ENCODE results near the gene PDCD5.
"Not testable (repeated sequence)": the region's sequence is repeated elsewhere in the genome, so short reads cannot be mapped to it uniquely, and the experiment has no call there.

PDCD5 gene

DNA sequence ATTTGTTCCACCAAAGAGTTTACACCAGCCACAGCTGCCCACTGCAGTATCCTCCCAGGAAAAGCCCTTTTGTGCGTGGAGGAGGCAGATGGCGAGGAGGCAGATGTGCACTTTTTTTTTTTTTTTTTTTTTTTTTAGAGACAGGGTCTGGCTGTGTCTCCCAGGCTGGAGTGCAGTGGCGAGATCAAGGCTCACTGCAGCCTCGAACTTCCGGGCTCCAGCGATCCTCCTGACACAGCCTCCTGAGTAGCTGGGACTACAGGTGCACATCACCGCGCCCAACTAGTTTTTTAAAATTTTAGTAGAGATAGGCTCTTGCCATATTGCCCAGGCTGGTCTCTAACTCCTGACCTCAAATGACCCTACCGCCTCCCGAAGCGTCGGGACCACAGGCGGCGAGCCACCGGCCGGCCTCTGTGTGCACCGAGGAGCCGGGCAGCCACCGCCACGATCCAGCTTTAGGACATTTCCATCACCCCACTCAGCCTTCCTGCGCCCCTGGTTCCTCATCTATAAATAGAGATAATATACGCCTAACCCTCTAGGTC lies 563 bp upstream of the PDCD5 start:
- Histone ChIP-seq H3K14ac (ENCODE audit: low read length in 2 of 2) (peak overlapping the region in 1 of 2 experiments; percentile 18), H3K4ac (ENCODE audit: low read depth in 1 of 2, low read length in 2 of 2) (peak overlapping the region in 1 of 2 experiments; percentile 50)
- 24% methylated on average over 20 of the region's 22 CpGs for WGBS

DNA sequence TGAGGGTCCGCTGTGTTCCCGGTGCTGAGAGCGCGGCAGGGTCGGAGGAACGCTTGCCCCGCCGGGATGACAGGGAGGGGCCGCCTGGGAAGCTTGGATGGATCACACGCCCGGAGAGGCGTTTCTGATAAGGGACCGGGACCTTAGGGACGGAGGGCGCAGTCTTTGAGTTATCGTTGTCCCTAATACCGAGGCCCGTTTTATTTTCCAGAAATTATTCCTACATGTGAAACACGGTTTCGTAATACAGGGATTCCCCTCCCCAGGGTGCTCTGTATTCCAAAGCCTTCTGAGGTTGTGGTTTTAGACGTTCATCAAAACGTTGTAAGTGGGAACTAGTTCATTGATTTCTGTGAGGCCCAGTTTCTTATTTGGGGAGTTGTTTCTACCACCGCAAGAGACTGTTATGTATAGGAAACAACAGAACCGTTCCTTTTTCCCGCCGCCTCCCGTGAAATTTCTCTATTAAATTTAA lies 752 bp downstream of the PDCD5 start:
- H3K23ac ChIP-seq (ENCODE audit: low read length in 2 of 2), result peak overlapping the region in 1 of 2 experiments; percentile 96
- no peaks in the 10 kb centered on the region for H3K27me3 ChIP-seq (ENCODE audit: control insufficient read depth in 1 of 2, insufficient read depth in 1 of 2, low read length in 2 of 2)
- peak overlapping the region; percentile 71 to 93 for H3K4ac ChIP-seq (ENCODE audit: low read depth in 1 of 2, low read length in 2 of 2)
- H3K79me1 ChIP-seq (replicated peaks; ENCODE audit: low read length, poor library complexity, severe bottlenecking), result peaks cover 27% of the 10 kb centered on the region
- H3K9me3 ChIP-seq (ENCODE audit: control insufficient read depth, low read length), result no peaks in the 10 kb centered on the region
- H2BK12ac ChIP-seq (ENCODE audit: low read length in 2 of 2), result no peak overlapping the region
- H4K8ac ChIP-seq (ENCODE audit: low read length), result no peak overlapping the region
- H3K4me2 ChIP-seq (ENCODE audit: low read length, poor library complexity, severe bottlenecking), result peak overlapping the region; percentile 62
- H2BK15ac ChIP-seq (ENCODE audit: low read depth, poor library complexity, severe bottlenecking), result no peak overlapping the region
- 12% methylated on average over 18 of the region's 27 CpGs for WGBS
- peaks cover 3% of the 10 kb centered on the region for H3K4me1 ChIP-seq (ENCODE audit: control insufficient read depth, insufficient read depth, low read depth, low read length)
- H4K91ac ChIP-seq (ENCODE audit: low read length), result no peak overlapping the region
- peak overlapping the region; percentile 96 to 97 for H3K4me3 ChIP-seq (ENCODE audit: insufficient read depth in 1 of 2, low read depth in 1 of 2, low read length in 2 of 2)
- no peak overlapping the region for H2BK120ac ChIP-seq (ENCODE audit: low read depth, low read length)
- peak overlapping the region; percentile 94 for H3K9ac ChIP-seq (ENCODE audit: low read length)
- peak overlapping the region in 1 of 2 experiments; percentile 97 for H3K14ac ChIP-seq (ENCODE audit: low read length in 2 of 2)
- peak; percentile 87 for DNase-seq
- H3K36me3 ChIP-seq (ENCODE audit: control insufficient read depth in 1 of 2, insufficient read depth in 2 of 2, low read depth in 1 of 2, low read length in 2 of 2), result peaks cover 12 to 42% of the 10 kb centered on the region in 2 experiments
- H2BK5ac ChIP-seq (ENCODE audit: low read depth, low read length, poor library complexity, severe bottlenecking), result no peak overlapping the region
- H2AFZ ChIP-seq (ENCODE audit: low read depth, low read length), result peak overlapping the region; percentile 29
- H3K27ac ChIP-seq (ENCODE audit: low read length, poor library complexity, severe bottlenecking), result peak overlapping the region; percentile 3
- no peak overlapping the region for H2AK5ac ChIP-seq (ENCODE audit: low read length, severe bottlenecking)
- H3K18ac ChIP-seq (ENCODE audit: low read depth in 1 of 2, low read length in 2 of 2), result peak overlapping the region; percentile 92 to 97

More for the DNA sequence above, 563 bp upstream of the PDCD5 start:
- Histone ChIP-seq H3K9ac (ENCODE audit: low read length) (peak overlapping the region; percentile 81), H3K79me1 (replicated peaks; ENCODE audit: low read length, poor library complexity, severe bottlenecking) (peaks cover 24% of the 10 kb centered on the region), H2BK120ac (ENCODE audit: low read depth, low read length) (no peak overlapping the region), H3K4me2 (ENCODE audit: low read length, poor library complexity, severe bottlenecking) (peak overlapping the region; percentile 79), H2BK5ac (ENCODE audit: low read depth, low read length, poor library complexity, severe bottlenecking) (no peak overlapping the region), H4K8ac (ENCODE audit: low read length) (peak overlapping the region; percentile 29), H2AFZ (ENCODE audit: low read depth, low read length) (no peak overlapping the region), H3K4me3 (ENCODE audit: insufficient read depth in 1 of 2, low read depth in 1 of 2, low read length in 2 of 2) (peak overlapping the region; percentile 53 to 96), H3K4me1 (ENCODE audit: control insufficient read depth, insufficient read depth, low read depth, low read length) (peaks cover 3% of the 10 kb centered on the region), H2BK15ac (ENCODE audit: low read depth, poor library complexity, severe bottlenecking) (no peak overlapping the region), H2BK12ac (ENCODE audit: low read length in 2 of 2) (no peak overlapping the region), H3K18ac (ENCODE audit: low read depth in 1 of 2, low read length in 2 of 2) (peak overlapping the region in 1 of 2 experiments; percentile 11), H3K27me3 (ENCODE audit: control insufficient read depth in 1 of 2, insufficient read depth in 1 of 2, low read length in 2 of 2) (no peaks in the 10 kb centered on the region), H3K23ac (ENCODE audit: low read length in 2 of 2) (no peak overlapping the region), H3K36me3 (ENCODE audit: control insufficient read depth in 1 of 2, insufficient read depth in 2 of 2, low read depth in 1 of 2, low read length in 2 of 2) (peaks cover 7 to 29% of the 10 kb centered on the region in 2 experiments), H4K91ac (ENCODE audit: low read length) (no peak overlapping the region), H3K27ac (ENCODE audit: low read length, poor library complexity, severe bottlenecking) (no peak overlapping the region), H2AK5ac (ENCODE audit: low read length, severe bottlenecking) (no peak overlapping the region), H3K9me3 (ENCODE audit: control insufficient read depth, low read length) (no peaks in the 10 kb centered on the region)
- peak; percentile 6 for DNase-seq

DNA sequence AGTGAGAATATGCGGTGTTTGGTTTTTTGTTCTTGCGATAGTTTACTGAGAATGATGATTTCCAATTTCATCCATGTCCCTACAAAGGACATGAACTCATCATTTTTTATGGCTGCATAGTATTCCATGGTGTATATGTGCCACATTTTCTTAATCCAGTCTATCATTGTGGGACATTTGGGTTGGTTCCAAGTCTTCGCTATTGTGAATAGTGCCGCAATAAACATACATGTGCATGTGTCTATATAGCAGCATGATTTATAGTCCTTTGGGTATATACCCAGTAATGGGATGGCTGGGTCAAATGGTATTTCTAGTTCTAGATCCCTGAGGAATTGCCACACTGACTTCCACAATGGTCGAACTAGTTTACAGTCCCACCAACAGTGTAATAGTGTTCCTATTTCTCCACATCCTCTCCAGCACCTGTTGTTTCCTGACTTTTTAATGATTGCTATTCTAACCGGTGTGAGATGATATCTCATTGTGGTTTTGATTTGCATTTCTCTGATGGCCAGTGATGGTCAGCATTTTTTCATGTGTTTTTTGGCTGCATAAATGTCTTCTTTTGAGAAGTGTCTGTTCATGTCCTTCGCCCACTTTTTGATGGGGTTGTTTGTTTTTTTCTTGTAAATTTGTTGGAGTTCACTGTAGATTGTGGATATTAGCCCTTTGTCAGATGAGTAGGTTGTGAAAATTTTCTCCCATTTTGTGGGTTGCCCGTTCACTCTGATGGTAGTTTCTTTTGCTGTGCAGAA lies 6.9 kb downstream of the PDCD5 start:
- H2AFZ ChIP-seq (ENCODE audit: low read depth, low read length); H3K14ac ChIP-seq (ENCODE audit: low read length in 2 of 2); H4K8ac ChIP-seq (ENCODE audit: low read length); H3K9me3 ChIP-seq (ENCODE audit: control insufficient read depth, low read length); H3K4me1 ChIP-seq (ENCODE audit: control insufficient read depth, insufficient read depth, low read depth, low read length); H4K91ac ChIP-seq (ENCODE audit: low read length); H3K4me2 ChIP-seq (ENCODE audit: low read length, poor library complexity, severe bottlenecking); H3K18ac ChIP-seq (ENCODE audit: low read depth in 1 of 2, low read length in 2 of 2); DNase-seq; H2BK5ac ChIP-seq (ENCODE audit: low read depth, low read length, poor library complexity, severe bottlenecking); H3K4me3 ChIP-seq (ENCODE audit: insufficient read depth in 1 of 2, low read depth in 1 of 2, low read length in 2 of 2); H3K27me3 ChIP-seq (ENCODE audit: control insufficient read depth in 1 of 2, insufficient read depth in 1 of 2, low read length in 2 of 2); H3K9ac ChIP-seq (ENCODE audit: low read length); H2AK5ac ChIP-seq (ENCODE audit: low read length, severe bottlenecking); H3K23ac ChIP-seq (ENCODE audit: low read length in 2 of 2); H2BK12ac ChIP-seq (ENCODE audit: low read length in 2 of 2); H2BK15ac ChIP-seq (ENCODE audit: low read depth, poor library complexity, severe bottlenecking); H3K27ac ChIP-seq (ENCODE audit: low read length, poor library complexity, severe bottlenecking); H2BK120ac ChIP-seq (ENCODE audit: low read depth, low read length); H3K4ac ChIP-seq (ENCODE audit: low read depth in 1 of 2, low read length in 2 of 2): not testable (repeated sequence)
- peaks cover 21% of the 10 kb centered on the region for H3K79me1 ChIP-seq (replicated peaks; ENCODE audit: low read length, poor library complexity, severe bottlenecking)
- WGBS, result no CpG with 5 or more reads among the region's 8 CpGs
- peaks cover 16 to 44% of the 10 kb centered on the region in 2 experiments for H3K36me3 ChIP-seq (ENCODE audit: control insufficient read depth in 1 of 2, insufficient read depth in 2 of 2, low read depth in 1 of 2, low read length in 2 of 2)

DNA sequence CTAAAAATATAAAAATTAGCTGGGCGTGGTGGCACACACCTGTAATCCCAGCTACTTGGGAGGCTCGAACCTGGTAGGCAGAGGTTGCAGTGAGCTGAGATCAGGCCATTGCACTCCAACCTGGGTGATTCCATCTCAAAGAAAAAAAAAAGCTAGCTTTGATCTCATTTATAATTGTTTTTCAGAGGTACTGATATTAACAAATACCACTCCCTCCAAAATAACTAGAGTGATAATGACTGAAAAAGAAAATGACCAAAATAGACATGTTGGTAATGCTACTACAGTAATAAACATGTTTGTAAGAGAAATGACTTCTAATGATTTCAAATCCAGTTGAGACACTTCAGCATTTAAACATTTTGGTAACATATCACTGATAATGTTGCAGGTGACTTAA lies 13.0 kb downstream of the PDCD5 start:
- Histone ChIP-seq H3K9me3 (ENCODE audit: control insufficient read depth, low read length) (no peaks in the 10 kb centered on the region), H2AFZ (ENCODE audit: low read depth, low read length) (no peak overlapping the region), H3K9ac (ENCODE audit: low read length) (no peak overlapping the region), H2BK5ac (ENCODE audit: low read depth, low read length, poor library complexity, severe bottlenecking) (no peak overlapping the region), H3K27me3 (ENCODE audit: control insufficient read depth in 1 of 2, insufficient read depth in 1 of 2, low read length in 2 of 2) (no peaks in the 10 kb centered on the region), H3K4me2 (ENCODE audit: low read length, poor library complexity, severe bottlenecking) (no peak overlapping the region), H3K4me1 (ENCODE audit: control insufficient read depth, insufficient read depth, low read depth, low read length) (no peaks in the 10 kb centered on the region), H3K18ac (ENCODE audit: low read depth in 1 of 2, low read length in 2 of 2) (no peak overlapping the region), H3K4me3 (ENCODE audit: insufficient read depth in 1 of 2, low read depth in 1 of 2, low read length in 2 of 2) (no peak overlapping the region), H2BK15ac (ENCODE audit: low read depth, poor library complexity, severe bottlenecking) (no peak overlapping the region), H3K14ac (ENCODE audit: low read length in 2 of 2) (no peak overlapping the region), H3K23ac (ENCODE audit: low read length in 2 of 2) (no peak overlapping the region), H3K36me3 (ENCODE audit: control insufficient read depth in 1 of 2, insufficient read depth in 2 of 2, low read depth in 1 of 2, low read length in 2 of 2) (peaks cover 28 to 59% of the 10 kb centered on the region in 2 experiments), H4K91ac (ENCODE audit: low read length) (no peak overlapping the region), H4K8ac (ENCODE audit: low read length) (no peak overlapping the region), H2BK120ac (ENCODE audit: low read depth, low read length) (no peak overlapping the region), H3K79me1 (replicated peaks; ENCODE audit: low read length, poor library complexity, severe bottlenecking) (peaks cover 2% of the 10 kb centered on the region), H2BK12ac (ENCODE audit: low read length in 2 of 2) (no peak overlapping the region), H3K27ac (ENCODE audit: low read length, poor library complexity, severe bottlenecking) (no peak overlapping the region), H3K4ac (ENCODE audit: low read depth in 1 of 2, low read length in 2 of 2) (no peak overlapping the region), H2AK5ac (ENCODE audit: low read length, severe bottlenecking) (no peak overlapping the region)
- WGBS, result 95% methylated on average over 2 of the region's 2 CpGs
- no peak for DNase-seq

All from mesenchymal stem cell (in vitro differentiated cells and primary cell).